Neural progenitor cell (in vitro differentiated cells): Measurements from ENCODE around the gene LGR4.

Experiments
- CTCF ChIP-seq: fragments of 200-600 bp; sonication (generic); IDR thresholded peaks from 2 replicates; pipeline ENCODE4 v1.5.1; 2017; ENCODE audit warnings: antibody characterized with exemption, mild to moderate bottlenecking
- EZH2 ChIP-seq: fragments of 200-600 bp; sonication (generic); IDR thresholded peaks from 2 replicates; pipeline ENCODE4 v1.6.1; 2017; ENCODE audit warnings: antibody characterized with exemption, mild to moderate bottlenecking, moderate library complexity

- TF ChIP-seq EZH2, result no peak
- no peak for TF ChIP-seq CTCF
Measured at GRCh38 chr11:27513389-27513788, 40.8 kb upstream of the LGR4 start.
